NB4 (cell line): ENCODE data around the gene ZNF653.
"Not testable (repeated sequence)": the region's sequence is repeated elsewhere in the genome, so short reads cannot be mapped to it uniquely, and the experiment has no call there.

Experiments used
- CTCF ChIP-seq: IDR thresholded peaks from one replicate; pipeline ENCODE4 v1.5.1; 2012; ENCODE audit warnings: low read depth, low read length
- MAX ChIP-seq: IDR thresholded peaks from 2 replicates; pipeline ENCODE4 v1.6.1; 2011; ENCODE audit warnings: low read depth, low read length
- POLR2A ChIP-seq: IDR thresholded peaks from 2 replicates; pipeline ENCODE4 v1.6.1; 2011; ENCODE audit warnings: mild to moderate bottlenecking; ENCODE audit not compliant: insufficient read length; ENCODE audit errors: extremely low read depth

- not testable (repeated sequence) for TF ChIP-seq POLR2A, CTCF, MAX
Observed at GRCh38 chr19:11475343-11475742, 30.3 kb downstream of the ZNF653 start.
